Measurements from ENCODE around the gene NAALADL1.

The NAALADL1 gene

GRCh38 chr11:65090628-65091027 is 32.3 kb upstream of the NAALADL1 start:
- DNase-seq (ENCODE audit: extremely low spot score): no peak
- POLR2A ChIA-PET: interaction anchor here (0.6 kb wide), 1 partner anchor 175 kb away, joined by 3 read pairs; no protein-coding TSS in a partner anchor
- TF ChIP-seq, protein P1, sequence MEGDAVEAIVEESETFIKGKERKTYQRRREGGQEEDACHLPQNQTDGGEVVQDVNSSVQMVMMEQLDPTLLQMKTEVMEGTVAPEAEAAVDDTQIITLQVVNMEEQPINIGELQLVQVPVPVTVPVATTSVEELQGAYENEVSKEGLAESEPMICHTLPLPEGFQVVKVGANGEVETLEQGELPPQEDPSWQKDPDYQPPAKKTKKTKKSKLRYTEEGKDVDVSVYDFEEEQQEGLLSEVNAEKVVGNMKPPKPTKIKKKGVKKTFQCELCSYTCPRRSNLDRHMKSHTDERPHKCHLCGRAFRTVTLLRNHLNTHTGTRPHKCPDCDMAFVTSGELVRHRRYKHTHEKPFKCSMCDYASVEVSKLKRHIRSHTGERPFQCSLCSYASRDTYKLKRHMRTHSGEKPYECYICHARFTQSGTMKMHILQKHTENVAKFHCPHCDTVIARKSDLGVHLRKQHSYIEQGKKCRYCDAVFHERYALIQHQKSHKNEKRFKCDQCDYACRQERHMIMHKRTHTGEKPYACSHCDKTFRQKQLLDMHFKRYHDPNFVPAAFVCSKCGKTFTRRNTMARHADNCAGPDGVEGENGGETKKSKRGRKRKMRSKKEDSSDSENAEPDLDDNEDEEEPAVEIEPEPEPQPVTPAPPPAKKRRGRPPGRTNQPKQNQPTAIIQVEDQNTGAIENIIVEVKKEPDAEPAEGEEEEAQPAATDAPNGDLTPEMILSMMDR (IDR thresholded peaks at IDR 0.05; ENCODE audit: control extremely low read depth, extremely low read depth, low read depth, missing control alignments): no peak
- CTCF ChIA-PET: interaction anchor here (1.2 to 3.8 kb wide), 3 partner anchors 12 to 20 kb away, joined by 3 to 22 read pairs (median 4); partner anchors contain the start of gene TM7SF2

DNA sequence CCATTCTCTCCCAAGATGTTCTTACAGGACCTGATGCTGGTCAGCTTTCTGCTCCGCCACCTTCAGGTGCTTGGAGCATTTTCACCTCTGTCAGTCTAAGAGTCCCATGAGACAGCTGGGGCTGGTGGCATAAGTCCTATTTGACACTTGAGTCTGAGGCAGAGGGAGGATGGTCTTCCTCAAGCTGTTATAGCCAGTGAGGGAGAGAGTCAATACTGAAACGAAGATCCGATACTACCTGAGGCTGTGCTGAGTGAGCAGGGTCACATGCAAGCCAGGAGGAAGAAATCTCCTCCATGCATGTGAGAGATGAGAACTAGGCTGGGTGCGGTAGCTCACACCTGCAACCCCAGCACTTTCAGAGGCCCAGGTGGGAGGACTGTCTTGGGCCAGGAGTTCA is 31.3 kb upstream of the NAALADL1 start:
- TF ChIP-seq, protein P1 (IDR thresholded peaks at IDR 0.05; ENCODE audit: control extremely low read depth, extremely low read depth, low read depth, missing control alignments): no peak
- ChIA-PET POLR2A (no interaction called here), CTCF (interaction anchor here (0.9 to 3.8 kb wide), 3 partner anchors 21 to 76 kb away, joined by 4 to 22 read pairs (median 4); partner anchors contain the start of genes ARL2, TM7SF2 and ZNHIT2)
- no peak for DNase-seq (ENCODE audit: extremely low spot score)

- TF ChIP-seq, protein P1 (IDR thresholded peaks at IDR 0.05; ENCODE audit: control extremely low read depth, extremely low read depth, low read depth, missing control alignments): no peak
- ChIA-PET POLR2A (no interaction called here), CTCF (interaction anchor here (3.8 kb wide), 1 partner anchor 23 kb away, joined by 22 read pairs; the partner anchor contains the start of gene TM7SF2)
- DNase-seq (ENCODE audit: extremely low spot score): no peak
Observed at GRCh38 chr11:65087827-65088226, 29.5 kb upstream of the NAALADL1 start.

DNA sequence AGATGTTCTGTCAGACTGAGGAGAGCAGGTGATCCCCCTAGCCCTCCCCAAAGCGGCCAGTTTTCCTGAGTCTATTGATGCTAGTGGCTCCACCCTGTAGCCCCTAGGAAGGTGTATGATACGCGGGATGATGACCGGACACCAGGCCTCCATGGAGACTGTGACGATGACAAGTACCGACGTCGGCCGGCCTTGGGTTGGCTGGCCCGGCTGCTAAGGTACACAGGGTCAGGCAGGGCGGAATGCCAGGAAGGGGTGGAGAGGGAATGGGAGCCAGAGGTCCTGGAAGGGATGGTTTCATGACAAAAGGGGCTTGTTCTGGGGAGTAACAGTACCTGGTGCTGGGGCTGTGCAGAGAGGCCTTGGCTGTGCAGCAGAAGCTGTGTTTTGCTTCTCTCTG is 28.9 kb upstream of the NAALADL1 start:
- DNase-seq (ENCODE audit: extremely low spot score): no peak
- TF ChIP-seq, protein P1 (IDR thresholded peaks at IDR 0.05; ENCODE audit: control extremely low read depth, extremely low read depth, low read depth, missing control alignments): no peak
- CTCF ChIA-PET: interaction anchor here (2.5 kb wide), 1 partner anchor 24 kb away, joined by 18 read pairs; the partner anchor contains the start of gene TM7SF2
- POLR2A ChIA-PET: no interaction called here

DNA sequence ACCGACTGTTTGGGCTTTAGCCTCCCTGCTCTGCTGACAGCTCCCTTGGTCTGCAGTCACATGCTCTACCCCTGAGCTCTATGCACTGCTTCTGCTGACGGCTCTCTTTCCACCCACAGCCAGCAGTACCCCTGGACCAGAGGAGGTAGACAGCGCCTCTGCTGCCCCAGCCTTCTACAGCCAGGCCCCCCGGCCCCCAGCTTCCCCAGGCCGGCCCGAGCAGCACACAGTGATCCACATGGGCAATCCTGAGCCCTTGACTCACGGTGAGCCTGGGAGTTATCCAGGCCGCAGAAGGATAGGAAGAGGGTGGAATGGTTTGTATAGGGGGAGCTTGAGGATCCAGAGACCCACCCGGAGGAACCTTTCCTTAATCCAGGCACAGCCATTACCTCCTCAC is 28.5 kb upstream of the NAALADL1 start:
- no peak for DNase-seq (ENCODE audit: extremely low spot score)
- TF ChIP-seq, protein P1 (IDR thresholded peaks at IDR 0.05; ENCODE audit: control extremely low read depth, extremely low read depth, low read depth, missing control alignments): no peak
- CTCF ChIA-PET: interaction anchor here (2.5 kb wide), 1 partner anchor 25 kb away, joined by 18 read pairs; the partner anchor contains the start of gene TM7SF2
- POLR2A ChIA-PET: no interaction called here

DNA sequence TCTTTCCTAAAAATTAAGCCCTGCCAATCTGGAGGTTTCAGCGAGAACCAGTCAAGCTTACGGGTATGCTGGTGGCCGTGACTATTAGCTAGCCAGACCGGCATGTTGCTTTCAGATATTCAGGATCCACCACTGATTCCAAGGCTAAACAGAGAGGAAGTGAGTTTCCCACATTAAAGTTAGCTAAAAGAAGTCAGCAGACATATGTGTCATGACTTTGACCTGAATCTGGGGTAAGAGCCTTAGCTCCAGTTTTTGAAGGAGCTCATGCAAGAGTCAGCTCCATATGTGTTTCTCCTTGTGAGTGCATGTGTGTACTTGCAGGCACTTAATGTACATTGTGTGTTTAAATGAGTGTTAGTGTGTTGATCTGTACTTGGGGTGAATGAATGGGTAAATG is 27.1 kb upstream of the NAALADL1 start:
- ChIA-PET CTCF (interaction anchor here (0.7 to 2.5 kb wide), 6 partner anchors 8 to 71 kb away, joined by 3 to 18 read pairs (median 4); partner anchors contain the start of genes ARL2, TM7SF2 and ZNHIT2), POLR2A (interaction anchor here (0.7 to 1.8 kb wide), 2 partner anchors 9 to 10 kb away, joined by 3 to 5 read pairs; no protein-coding TSS in a partner anchor)
- DNase-seq (ENCODE audit: extremely low spot score): no peak
- TF ChIP-seq, protein P1 (IDR thresholded peaks at IDR 0.05; ENCODE audit: control extremely low read depth, extremely low read depth, low read depth, missing control alignments): no peak
